ENCODE results near the gene EIF3A.

DNA sequence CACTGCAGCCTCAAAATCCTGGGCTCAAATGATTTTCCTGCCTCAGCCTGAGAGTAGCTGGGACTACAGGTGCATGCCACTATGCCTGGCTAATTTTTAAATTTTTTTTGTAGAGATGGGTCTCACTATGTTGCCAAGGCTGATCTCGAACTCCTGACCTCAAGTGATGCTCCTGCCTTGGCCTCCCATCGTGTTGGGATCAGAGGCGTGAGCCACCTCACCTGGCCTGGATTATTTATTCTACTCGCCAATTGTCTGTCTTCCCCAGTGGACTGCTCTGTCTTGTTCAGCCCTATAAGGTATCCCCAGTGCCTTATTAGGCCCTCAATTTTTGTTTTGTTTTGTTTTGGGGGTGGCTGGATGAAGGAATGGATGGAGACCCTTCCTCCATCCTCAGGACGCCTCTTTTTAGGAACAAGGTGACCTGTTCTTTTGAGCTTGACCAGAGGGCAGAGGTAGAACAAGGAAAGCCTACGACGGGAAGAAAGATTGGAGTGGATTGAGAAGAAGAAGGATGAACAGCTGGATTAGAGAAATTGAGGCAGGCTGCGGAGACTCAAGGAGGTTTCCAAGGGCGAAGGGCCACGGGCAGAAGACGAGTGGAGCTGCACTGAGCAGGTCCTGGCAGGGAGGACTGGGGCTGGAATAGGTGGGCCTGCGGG lies 22.8 kb upstream of the EIF3A start:
- TF ChIP-seq, protein P1, sequence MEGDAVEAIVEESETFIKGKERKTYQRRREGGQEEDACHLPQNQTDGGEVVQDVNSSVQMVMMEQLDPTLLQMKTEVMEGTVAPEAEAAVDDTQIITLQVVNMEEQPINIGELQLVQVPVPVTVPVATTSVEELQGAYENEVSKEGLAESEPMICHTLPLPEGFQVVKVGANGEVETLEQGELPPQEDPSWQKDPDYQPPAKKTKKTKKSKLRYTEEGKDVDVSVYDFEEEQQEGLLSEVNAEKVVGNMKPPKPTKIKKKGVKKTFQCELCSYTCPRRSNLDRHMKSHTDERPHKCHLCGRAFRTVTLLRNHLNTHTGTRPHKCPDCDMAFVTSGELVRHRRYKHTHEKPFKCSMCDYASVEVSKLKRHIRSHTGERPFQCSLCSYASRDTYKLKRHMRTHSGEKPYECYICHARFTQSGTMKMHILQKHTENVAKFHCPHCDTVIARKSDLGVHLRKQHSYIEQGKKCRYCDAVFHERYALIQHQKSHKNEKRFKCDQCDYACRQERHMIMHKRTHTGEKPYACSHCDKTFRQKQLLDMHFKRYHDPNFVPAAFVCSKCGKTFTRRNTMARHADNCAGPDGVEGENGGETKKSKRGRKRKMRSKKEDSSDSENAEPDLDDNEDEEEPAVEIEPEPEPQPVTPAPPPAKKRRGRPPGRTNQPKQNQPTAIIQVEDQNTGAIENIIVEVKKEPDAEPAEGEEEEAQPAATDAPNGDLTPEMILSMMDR (IDR thresholded peaks at IDR 0.05) = no peak
- no peak for TF ChIP-seq POLR2A (IDR thresholded peaks at IDR 0.05)
